K562 (cell line): ENCODE results near the gene KIF5A.

Experiments used
- CEBPB ChIP-seq: fragments of 450-650 bp; IDR thresholded peaks from 2 replicates; pipeline ENCODE4 v1.6.1; 2016; ENCODE audit warnings: missing genetic modification characterization, missing compliant biosample characterization
- CTCF ChIP-seq, 3 experiments: IDR thresholded peaks in 2 of 3; conservative IDR thresholded peaks in 1 of 3; 2 replicates each; pipeline ENCODE4 v1.5.1; 2011 to 2012; ENCODE audit warnings: low read length in 3 of 3, mild to moderate bottlenecking in 3 of 3, control low read depth in 2 of 3, improper control_type of control experiment in 1 of 3, inconsistent platforms in 1 of 3, low read depth in 1 of 3, mixed read lengths in 1 of 3, moderate library complexity in 1 of 3; ENCODE audit not compliant: insufficient read depth in 2 of 3
- KDM1A ChIP-seq, 2 experiments: fragments of 450-650 bp; IDR thresholded peaks; 2 replicates each; pipeline ENCODE4 v1.6.1; 2016; ENCODE audit warnings: mild to moderate bottlenecking in 2 of 2
- POLR2AphosphoS5 ChIP-seq: IDR thresholded peaks from 2 replicates; pipeline ENCODE4 v1.6.1; 2011; ENCODE audit warnings: mild to moderate bottlenecking, low read depth, low read length, moderate library complexity; ENCODE audit not compliant: control insufficient read depth, insufficient read depth
- SP2 ChIP-seq: IDR thresholded peaks from 2 replicates; pipeline ENCODE4 v1.6.1; 2011; ENCODE audit warnings: mild to moderate bottlenecking, low read depth, low read length, moderate library complexity; ENCODE audit not compliant: poor library complexity, severe bottlenecking; ENCODE audit errors: extremely low read depth
- ZC3H11A ChIP-seq: IDR thresholded peaks from 2 replicates; pipeline ENCODE4 v1.6.1; 2012; ENCODE audit warnings: low read depth, low read length, improper control_type of control experiment
- TF ChIP-seq, protein P1 (sequence below), 2 experiments: fragments of 450-650 bp; formaldehyde crosslinking in 1 of 2; IDR thresholded peaks; 2 replicates each; pipeline versions ENCODE4 v1.4.0 to v1.6.1; 2014 to 2020; ENCODE audit warnings: mild to moderate bottlenecking in 2 of 2, borderline replicate concordance in 1 of 2, low read depth in 1 of 2

GRCh38 chr12:57541001-57541400, 8.8 kb upstream of the KIF5A start:
- no peak for TF ChIP-seq CTCF (IDR thresholded peaks at IDR 0.05 in 2 of 3, conservative IDR thresholded peaks at IDR 0.05 in 1 of 3; ENCODE audit: insufficient read depth in 2 of 3, low read depth in 1 of 3, low read length in 3 of 3)
- TF ChIP-seq, protein P1, sequence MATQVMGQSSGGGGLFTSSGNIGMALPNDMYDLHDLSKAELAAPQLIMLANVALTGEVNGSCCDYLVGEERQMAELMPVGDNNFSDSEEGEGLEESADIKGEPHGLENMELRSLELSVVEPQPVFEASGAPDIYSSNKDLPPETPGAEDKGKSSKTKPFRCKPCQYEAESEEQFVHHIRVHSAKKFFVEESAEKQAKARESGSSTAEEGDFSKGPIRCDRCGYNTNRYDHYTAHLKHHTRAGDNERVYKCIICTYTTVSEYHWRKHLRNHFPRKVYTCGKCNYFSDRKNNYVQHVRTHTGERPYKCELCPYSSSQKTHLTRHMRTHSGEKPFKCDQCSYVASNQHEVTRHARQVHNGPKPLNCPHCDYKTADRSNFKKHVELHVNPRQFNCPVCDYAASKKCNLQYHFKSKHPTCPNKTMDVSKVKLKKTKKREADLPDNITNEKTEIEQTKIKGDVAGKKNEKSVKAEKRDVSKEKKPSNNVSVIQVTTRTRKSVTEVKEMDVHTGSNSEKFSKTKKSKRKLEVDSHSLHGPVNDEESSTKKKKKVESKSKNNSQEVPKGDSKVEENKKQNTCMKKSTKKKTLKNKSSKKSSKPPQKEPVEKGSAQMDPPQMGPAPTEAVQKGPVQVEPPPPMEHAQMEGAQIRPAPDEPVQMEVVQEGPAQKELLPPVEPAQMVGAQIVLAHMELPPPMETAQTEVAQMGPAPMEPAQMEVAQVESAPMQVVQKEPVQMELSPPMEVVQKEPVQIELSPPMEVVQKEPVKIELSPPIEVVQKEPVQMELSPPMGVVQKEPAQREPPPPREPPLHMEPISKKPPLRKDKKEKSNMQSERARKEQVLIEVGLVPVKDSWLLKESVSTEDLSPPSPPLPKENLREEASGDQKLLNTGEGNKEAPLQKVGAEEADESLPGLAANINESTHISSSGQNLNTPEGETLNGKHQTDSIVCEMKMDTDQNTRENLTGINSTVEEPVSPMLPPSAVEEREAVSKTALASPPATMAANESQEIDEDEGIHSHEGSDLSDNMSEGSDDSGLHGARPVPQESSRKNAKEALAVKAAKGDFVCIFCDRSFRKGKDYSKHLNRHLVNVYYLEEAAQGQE (IDR thresholded peaks at IDR 0.05; ENCODE audit: borderline replicate concordance) = no peak
- TF ChIP-seq, protein P1 (CRISPR knock-in tag; IDR thresholded peaks at IDR 0.05; ENCODE audit: low read depth) = no peak
- TF ChIP-seq KDM1A (IDR thresholded peaks at IDR 0.05) = no peak
- TF ChIP-seq CEBPB (tag) = no peak
- no peak for TF ChIP-seq ZC3H11A
- no peak for TF ChIP-seq SP2
- TF ChIP-seq POLR2AphosphoS5 = no peak
